SK-MEL-5 (cell line): Measurements from ENCODE around the gene FUT2. TPM values are rescaled to one million over a fixed set of nuclear protein-coding genes. Genes with fewer than 3 reads are reported as not detected.

Source experiments
- DNase-seq: peaks from one replicate; pipeline ENCODE4 v3.0.0-alpha.2; 2016; ENCODE audit warnings: low read depth, low spot score
- in situ Hi-C: cut with HindIII; loops from 2 replicates; pipeline ENCODE4 v1.10.0; 2016; ENCODE audit warnings: low sequenced_read_pairs, high pct_unique_total_duplicates, low pct_unique_long_range_greater_than_20kb
- total RNA-seq: library from RNA; depleted of rRNA; stranded (reverse); fragments of >200 nt; shearing (Covaris generic); gene quantifications from 2 replicates; pipeline ENCODE4 v1.2.3, GENCODE V29; 2014

FUT2 gene
- total RNA-seq, 1 experiment from 2014 or later: not detected

- DNase-seq: peak; percentile 74
- in situ Hi-C loops: no loop called here
Observed at GRCh38 chr19:48738557-48739403, 43.0 kb downstream of the FUT2 start.

- no peak for DNase-seq
- in situ Hi-C loops: no loop called here
Observed at GRCh38 chr19:48739404-48740163, 43.8 kb downstream of the FUT2 start.

DNA sequence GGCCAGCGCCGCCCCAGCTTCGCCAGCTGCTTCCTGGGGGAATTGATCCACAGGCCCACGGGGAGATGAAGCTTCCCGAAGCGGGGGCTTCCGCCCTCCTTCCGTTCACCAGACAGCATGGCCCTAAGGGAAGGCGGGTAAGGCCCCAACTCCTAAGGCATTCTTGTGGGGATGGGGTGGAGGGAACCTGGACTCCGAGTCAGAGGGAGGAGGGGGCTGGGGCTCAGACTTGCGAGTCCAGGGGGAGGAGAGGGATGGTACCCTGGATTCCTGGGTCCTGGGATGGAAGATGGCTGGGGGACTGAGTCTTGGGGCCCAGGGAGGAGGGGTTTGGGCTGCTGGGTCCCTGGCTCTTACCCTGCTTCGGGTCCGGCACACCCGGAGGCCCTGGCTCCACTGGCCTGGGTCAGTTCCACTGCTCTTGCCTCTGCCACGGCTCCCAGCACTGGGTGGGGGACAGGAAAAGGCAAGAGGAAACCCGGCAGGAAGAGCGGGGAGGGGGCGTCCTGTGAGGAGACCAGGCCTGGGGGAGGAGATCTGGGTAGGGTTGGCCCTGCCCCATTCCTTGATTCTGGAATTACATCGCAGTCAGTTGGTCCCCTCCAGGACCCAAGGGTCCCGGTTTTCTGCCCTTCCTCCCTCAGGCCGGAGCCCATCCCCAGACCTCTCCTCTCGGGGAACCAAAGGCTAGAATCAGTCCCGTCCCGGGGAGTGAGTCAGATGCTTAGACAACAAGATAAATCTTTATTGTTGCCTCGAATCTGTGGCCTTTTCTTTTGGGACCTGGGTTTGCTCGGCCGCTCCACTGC, 44.6 kb downstream of the FUT2 start, which contains the start of gene RASIP1:
RASIP1 (minus strand) TSS at position 447 of the 809 bp plus-strand sequence; CDS start at position 119, 328 bp downstream.
- DNase-seq: no peak
- in situ Hi-C loops: no loop called here

- in situ Hi-C loops: no loop called here
- peak; percentile 11 for DNase-seq
Observed at GRCh38 chr19:48741129-48741999, 45.6 kb downstream of the FUT2 start.

DNA sequence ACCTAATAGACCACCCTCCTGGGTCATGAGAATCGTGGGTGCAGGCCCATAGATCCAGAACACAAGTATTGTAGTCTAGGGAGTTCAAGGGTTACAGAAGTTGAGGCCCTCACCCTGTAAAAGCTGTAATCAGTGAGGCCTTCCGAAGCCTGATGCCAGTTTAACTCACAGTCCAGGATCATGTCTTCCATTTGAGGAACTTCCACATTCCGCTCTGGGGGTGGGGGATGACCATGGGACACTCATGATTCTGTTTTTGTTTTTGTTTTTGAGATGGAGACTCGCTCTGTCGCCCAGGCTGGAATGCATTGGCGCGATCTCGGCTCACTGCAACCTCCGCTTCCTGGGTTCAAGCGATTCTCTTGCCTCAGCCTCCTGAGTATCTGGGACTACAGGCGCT, 46.3 kb downstream of the FUT2 start:
- in situ Hi-C loops: no loop called here
- DNase-seq: no peak

DNA sequence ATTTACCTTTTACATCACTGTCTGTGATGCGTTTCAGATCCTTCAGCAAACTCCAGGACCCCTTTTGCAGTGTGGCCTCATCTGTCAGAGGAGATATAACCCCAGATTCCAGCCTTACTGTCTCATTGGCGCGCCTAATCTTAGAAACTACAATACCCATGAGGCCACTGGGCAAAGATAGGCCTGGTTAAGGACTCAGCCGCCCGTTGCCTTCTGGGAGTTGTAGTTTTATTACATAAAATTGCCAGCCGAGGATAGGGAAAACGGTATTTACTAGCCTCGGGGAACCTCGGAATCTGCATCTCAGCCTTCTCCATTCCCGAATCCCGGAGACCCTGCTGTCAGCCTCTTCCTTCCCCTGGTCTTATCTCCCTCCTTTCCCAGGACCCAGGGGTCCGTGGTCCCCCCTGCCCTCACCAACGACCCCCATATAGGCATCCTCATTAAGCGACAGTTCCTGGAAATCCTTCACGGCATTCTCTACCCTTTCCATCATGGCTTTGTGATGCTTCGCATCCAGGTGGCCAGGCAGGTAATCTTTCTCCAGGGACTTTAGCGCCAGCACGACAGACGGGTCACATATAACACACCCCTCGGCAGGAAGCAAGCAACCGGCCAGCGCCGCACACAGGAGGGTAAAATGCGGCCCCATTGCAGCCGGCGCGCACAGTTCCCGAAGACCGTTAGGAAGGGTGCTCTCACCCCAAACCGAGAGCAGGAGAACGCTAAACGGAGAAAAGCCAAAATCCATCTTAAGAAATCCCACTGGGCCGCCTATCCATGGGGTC, 49.6 kb downstream of the FUT2 start:
- in situ Hi-C loops: no loop called here
- peak; percentile 71 for DNase-seq

DNA sequence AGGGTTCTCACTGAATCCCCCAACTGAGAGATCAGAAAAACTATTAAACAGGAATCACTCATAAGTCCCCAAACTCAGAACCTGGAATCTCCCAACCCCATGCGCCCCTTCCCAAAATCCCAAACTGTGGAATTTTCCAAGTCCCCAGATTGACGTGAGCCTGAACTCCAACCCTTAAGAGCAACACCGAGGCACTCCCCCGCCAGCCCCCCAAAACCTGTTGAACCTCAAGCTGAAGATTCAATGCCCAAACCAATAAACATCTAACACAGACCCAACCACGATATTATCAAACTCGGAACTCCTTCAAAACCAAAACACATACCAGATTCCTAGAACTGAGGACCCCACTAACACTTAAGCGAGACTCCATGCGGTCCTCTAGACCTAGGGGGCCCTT, 50.3 kb downstream of the FUT2 start:
- in situ Hi-C loops: no loop called here
- no peak for DNase-seq

- in situ Hi-C loops: no loop called here
- DNase-seq: peak; percentile 92
Observed at GRCh38 chr19:48746738-48747575, 51.2 kb downstream of the FUT2 start, which contains the start of gene IZUMO1. TSS of gene IZUMO1 (minus strand) at chr19:48746909. CDS start at chr19:48745859, 1,050 bp downstream.

- DNase-seq: no peak
- in situ Hi-C loops: no loop called here
Observed at GRCh38 chr19:48749571-48750198, 53.9 kb downstream of the FUT2 start.

GRCh38 chr19:48750351-48750750, 54.6 kb downstream of the FUT2 start:
- in situ Hi-C loops: no loop called here
- no peak for DNase-seq

DNA sequence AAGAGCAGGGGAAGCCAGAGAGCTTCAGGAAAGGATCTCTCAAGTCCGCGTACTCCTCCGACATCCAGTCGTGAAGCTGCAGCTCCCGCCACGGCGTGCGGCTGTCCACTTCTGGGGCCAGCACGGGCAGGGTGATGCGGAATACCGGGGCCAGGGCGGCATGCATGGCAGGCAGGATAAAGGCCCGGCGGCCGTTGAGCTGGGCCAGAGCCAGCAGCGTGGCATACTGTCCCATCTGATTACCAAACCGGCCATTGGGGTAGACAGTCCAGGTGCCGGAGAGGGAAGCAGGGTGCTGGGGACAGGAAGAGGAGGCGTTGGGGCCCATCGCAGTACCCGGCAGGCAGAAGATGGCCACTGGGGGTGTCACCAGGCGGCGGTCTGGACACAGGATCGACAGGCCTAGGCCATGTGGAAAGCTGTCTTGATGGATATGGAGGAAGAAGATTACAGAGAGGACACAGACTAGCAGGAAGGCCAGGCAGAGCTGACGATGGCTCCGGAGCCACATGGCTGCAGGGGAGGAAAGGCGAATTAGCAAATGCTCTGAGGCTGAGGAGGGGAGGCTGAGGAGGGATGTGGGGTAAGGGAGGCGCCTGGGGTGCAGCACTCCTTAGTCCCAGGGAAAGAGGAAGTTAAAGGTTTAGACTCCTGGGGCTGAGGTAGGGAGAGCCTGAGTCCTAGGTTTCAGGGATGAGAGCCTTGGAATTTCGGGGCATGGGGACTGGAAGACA, 55.2 kb downstream of the FUT2 start:
- in situ Hi-C loops: no loop called here
- no peak for DNase-seq

DNA sequence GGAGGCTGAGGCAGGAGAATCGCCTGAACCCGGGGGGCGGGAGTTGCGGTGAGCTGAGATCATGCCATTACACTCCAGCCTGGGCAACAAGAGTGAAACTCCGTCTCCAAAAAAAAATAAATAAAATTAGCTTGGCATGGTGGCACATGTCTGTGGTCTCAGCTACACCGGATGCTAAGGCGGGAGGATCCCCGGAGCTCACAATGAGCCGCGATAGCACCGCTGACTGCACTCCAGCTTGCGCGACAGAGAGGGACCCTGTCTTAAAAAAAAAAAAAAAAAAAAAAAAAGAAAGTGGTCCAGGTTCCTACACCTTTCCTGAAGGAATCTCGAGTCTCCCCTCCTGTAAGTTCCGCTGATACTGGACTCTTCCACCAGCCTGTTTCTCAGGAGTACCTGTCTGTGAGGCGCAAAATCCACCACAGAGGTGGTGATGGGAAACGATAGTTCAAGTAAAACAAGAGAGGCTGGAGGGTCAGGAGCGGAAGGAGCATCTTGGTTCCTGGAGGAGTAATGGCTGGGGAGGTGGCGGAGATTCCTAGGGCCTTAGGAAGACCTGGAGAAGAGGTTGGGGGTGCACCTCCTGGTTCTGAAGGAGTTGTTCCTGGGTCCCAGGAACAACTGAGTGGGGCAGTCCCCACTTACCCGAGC, 56.2 kb downstream of the FUT2 start:
- no peak for DNase-seq
- in situ Hi-C loops: no loop called here

- DNase-seq: no peak
- in situ Hi-C loops: no loop called here
Observed at GRCh38 chr19:48752496-48753365, 57.0 kb downstream of the FUT2 start, which contains the start of gene FUT1. TSS of gene FUT1 (minus strand) at chr19:48752641. CDS start at chr19:48751281, 1,360 bp downstream.
